Measurements from ENCODE around the gene TULP4. TPM values are rescaled to one million over a fixed set of nuclear protein-coding genes. Genes with fewer than 3 reads are reported as not detected.
A peak's percentile ranks its signal among the peaks of the same experiment; 100 is the strongest.

The TULP4 gene
- total RNA-seq, 8 experiments from 2014 or later, result 54.0 to 195 (median 151) TPM

DNA sequence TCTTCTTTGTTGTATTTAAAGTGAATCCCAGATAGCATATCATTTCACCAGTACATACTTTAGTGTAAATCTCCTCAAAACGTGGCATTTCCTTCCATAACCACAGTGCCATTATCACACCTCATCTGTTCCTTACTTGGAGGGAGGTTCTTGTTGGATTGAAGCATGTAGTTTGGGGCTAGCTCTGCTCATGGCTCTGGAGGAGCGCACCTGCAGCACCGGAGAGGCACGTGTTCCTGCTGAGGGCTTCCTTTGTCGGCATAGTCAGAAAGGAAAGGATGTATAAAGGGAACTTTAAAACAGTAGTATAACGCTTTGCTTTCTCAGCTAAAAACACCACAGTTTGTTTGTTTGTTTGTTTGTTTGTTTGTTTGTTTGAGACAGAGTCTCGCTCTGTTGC, 126.0 kb downstream of the TULP4 start:
- H3K27ac ChIP-seq, result no peak overlapping the region
- 67 to 100% (median 91%) methylated on average over 1 to 6 of the region's 7 CpGs; no CpG with 5 or more reads in 1 of the 10 experiments for WGBS, 10 experiments
- H3K4me1 ChIP-seq (replicated peaks in 1 of 2), result no peaks in the 10 kb centered on the region
- in situ Hi-C loops (cut with MboI; ENCODE audit: low pct_unique_long_range_greater_than_20kb in 2 of 9, low sequenced_read_pairs in 9 of 9, unreplicated experiment in 9 of 9), result no loop called here
- ATAC-seq (replicated peaks in 6 of 8), result no peak
- H3K4me3 ChIP-seq, result no peak overlapping the region

GRCh38 chr6:158439255-158439654, 127.0 kb downstream of the TULP4 start:
- no peaks in the 10 kb centered on the region for H3K4me1 ChIP-seq (replicated peaks in 1 of 2)
- no peak overlapping the region for H3K4me3 ChIP-seq
- ATAC-seq (replicated peaks in 6 of 8), result no peak
- H3K27ac ChIP-seq, result no peak overlapping the region
- in situ Hi-C loops (cut with MboI; ENCODE audit: low pct_unique_long_range_greater_than_20kb in 2 of 9, low sequenced_read_pairs in 9 of 9, unreplicated experiment in 9 of 9), result no loop called here

GRCh38 chr6:158441716-158442215, 129.5 kb downstream of the TULP4 start:
- no peak for ATAC-seq (replicated peaks in 6 of 8)
- in situ Hi-C loops (cut with MboI; ENCODE audit: low pct_unique_long_range_greater_than_20kb in 2 of 9, low sequenced_read_pairs in 9 of 9, unreplicated experiment in 9 of 9), result no loop called here

GRCh38 chr6:158442306-158442705, 130.0 kb downstream of the TULP4 start:
- in situ Hi-C loops (cut with MboI; ENCODE audit: low pct_unique_long_range_greater_than_20kb in 2 of 9, low sequenced_read_pairs in 9 of 9, unreplicated experiment in 9 of 9), result no loop called here
- Histone ChIP-seq H3K4me3 (no peak overlapping the region), H3K27ac (no peak overlapping the region), H3K4me1 (replicated peaks in 1 of 2) (no peaks in the 10 kb centered on the region)
- no peak for ATAC-seq (replicated peaks in 6 of 8)
- 88 to 100% (median 97%) methylated on average over 1 to 4 of the region's 4 CpGs; no CpG with 5 or more reads in 5 of the 10 experiments for WGBS, 10 experiments

More at GRCh38 chr6:158441716-158442215, 129.5 kb downstream of the TULP4 start:
- H3K4me3 ChIP-seq, result no peak overlapping the region
- H3K27ac ChIP-seq, result no peak overlapping the region
- WGBS, 10 experiments, result 47 to 100% (median 90%) methylated on average over 1 to 6 of the region's 7 CpGs; no CpG with 5 or more reads in 2 of the 10 experiments
- H3K4me1 ChIP-seq (replicated peaks in 1 of 2), result no peaks in the 10 kb centered on the region

GRCh38 chr6:158445426-158446085, 133.3 kb downstream of the TULP4 start:
- Histone ChIP-seq H3K4me3 (no peak overlapping the region), H3K4me1 (replicated peaks in 1 of 2) (no peaks in the 10 kb centered on the region), H3K27ac (no peak overlapping the region)
- in situ Hi-C loops (cut with MboI; ENCODE audit: low pct_unique_long_range_greater_than_20kb in 2 of 9, low sequenced_read_pairs in 9 of 9, unreplicated experiment in 9 of 9), result no loop called here
- peak in 1 of 8 experiments; percentile 36 for ATAC-seq (replicated peaks in 6 of 8)
- 83 to 100% (median 98%) methylated on average over 1 to 4 of the region's 5 CpGs; no CpG with 5 or more reads in 1 of the 10 experiments for WGBS, 10 experiments

DNA sequence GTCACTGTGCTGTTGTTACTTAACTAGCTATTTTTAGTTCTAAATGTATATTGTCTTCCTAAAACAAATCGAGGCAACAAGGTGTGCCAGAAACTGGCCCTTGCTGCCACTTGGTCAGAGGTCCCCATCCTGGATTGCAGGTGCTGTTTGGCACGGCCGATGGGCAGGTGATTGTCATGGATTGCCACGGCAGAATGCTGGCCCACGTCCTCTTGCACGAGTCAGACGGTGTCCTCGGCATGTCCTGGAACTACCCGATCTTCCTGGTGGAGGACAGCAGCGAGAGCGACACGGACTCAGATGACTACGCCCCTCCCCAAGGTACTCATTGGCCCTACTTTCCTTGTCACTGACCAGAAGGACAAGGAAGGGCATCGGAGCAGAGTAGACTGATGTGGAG, 136.6 kb downstream of the TULP4 start:
- 83 to 100% (median 87%) methylated on average over 1 to 9 of the region's 14 CpGs; no CpG with 5 or more reads in 3 of the 10 experiments for WGBS, 10 experiments
- no peak overlapping the region for H3K4me3 ChIP-seq
- in situ Hi-C loops (cut with MboI; ENCODE audit: low pct_unique_long_range_greater_than_20kb in 2 of 9, low sequenced_read_pairs in 9 of 9, unreplicated experiment in 9 of 9), result no loop called here

DNA sequence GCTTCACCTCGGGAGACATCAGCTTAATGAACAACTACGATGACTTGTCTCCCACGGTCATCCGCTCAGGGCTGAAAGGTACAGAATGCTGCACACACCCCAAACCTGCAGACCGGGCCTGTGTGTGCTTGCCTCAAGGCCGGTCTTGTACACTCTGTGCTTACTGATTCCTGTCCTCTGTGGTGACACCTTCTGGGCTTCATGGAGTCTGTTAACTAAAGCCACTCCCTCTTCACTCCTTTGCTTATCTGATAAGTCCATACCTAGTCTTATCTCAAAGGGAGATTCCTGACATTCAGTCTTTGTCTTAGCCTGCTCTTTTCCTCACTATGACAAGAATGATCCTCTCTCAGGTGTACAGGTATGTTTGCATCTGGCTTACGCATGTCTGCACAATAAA, 139.9 kb downstream of the TULP4 start:
- H3K4me3 ChIP-seq, result no peak overlapping the region
- 79 to 100% (median 89%) methylated on average over 1 to 7 of the region's 7 CpGs; no CpG with 5 or more reads in 4 of the 10 experiments for WGBS, 10 experiments
- no peak overlapping the region for H3K27ac ChIP-seq
- in situ Hi-C loops (cut with MboI; ENCODE audit: low pct_unique_long_range_greater_than_20kb in 2 of 9, low sequenced_read_pairs in 9 of 9, unreplicated experiment in 9 of 9), result no loop called here
- H3K4me1 ChIP-seq (replicated peaks in 1 of 2), result no peaks in the 10 kb centered on the region
- ATAC-seq (replicated peaks in 6 of 8), result no peak

More for the DNA sequence above, 136.6 kb downstream of the TULP4 start:
- no peak for ATAC-seq (replicated peaks in 6 of 8)
- Histone ChIP-seq H3K27ac (no peak overlapping the region), H3K4me1 (replicated peaks in 1 of 2) (no peaks in the 10 kb centered on the region)

GRCh38 chr6:158457131-158457530, 144.9 kb downstream of the TULP4 start:
- 78 to 100% (median 95%) methylated on average over 1 to 7 of the region's 7 CpGs; no CpG with 5 or more reads in 1 of the 10 experiments for WGBS, 10 experiments
- in situ Hi-C loops (cut with MboI; ENCODE audit: low pct_unique_long_range_greater_than_20kb in 2 of 9, low sequenced_read_pairs in 9 of 9, unreplicated experiment in 9 of 9), result no loop called here
- H3K27ac ChIP-seq, result no peak overlapping the region

DNA sequence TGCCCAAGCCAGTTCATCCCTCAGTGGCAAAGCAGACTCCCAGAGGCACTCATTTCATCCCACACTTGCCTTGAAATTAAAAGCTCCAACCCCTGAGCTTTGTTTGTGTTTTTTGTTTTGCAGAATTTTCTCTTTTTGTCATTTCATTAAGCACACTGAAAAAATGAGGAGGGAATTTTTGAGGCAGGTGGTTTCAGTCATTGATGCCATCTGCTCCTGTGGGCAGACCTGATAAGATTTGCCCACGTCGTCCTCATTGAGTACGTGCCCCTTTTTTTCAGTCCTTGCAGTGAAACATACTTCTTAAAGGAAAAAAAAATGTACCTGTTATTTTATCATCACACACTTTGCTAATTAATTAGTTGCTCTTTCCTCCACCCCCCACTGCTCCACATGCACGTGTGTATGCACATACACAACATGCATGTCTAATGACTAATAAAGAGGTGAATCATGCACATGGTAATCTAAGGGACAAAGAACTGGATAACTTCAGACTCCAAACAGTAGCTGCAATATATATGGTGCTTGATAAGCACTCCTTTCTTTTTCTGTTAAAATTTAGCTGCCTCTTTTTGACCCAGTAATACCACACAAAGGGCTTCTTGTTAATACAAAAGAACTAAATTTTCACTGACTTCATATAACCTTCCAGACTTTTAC, 145.5 kb downstream of the TULP4 start:
- no peaks in the 10 kb centered on the region for H3K4me1 ChIP-seq (replicated peaks in 1 of 2)
- no peak overlapping the region for H3K4me3 ChIP-seq
- 40 to 94% (median 86%) methylated on average over 1 to 4 of the region's 4 CpGs; no CpG with 5 or more reads in 1 of the 10 experiments for WGBS, 10 experiments
- peak in 2 of 8 experiments; percentile 20 to 38 for ATAC-seq (replicated peaks in 6 of 8)
- in situ Hi-C loops (cut with MboI; ENCODE audit: low pct_unique_long_range_greater_than_20kb in 2 of 9, low sequenced_read_pairs in 9 of 9, unreplicated experiment in 9 of 9), result no loop called here
- no peak overlapping the region for H3K27ac ChIP-seq

More at GRCh38 chr6:158457131-158457530, 144.9 kb downstream of the TULP4 start:
- H3K4me1 ChIP-seq (replicated peaks in 1 of 2), result no peaks in the 10 kb centered on the region
- no peak for ATAC-seq (replicated peaks in 6 of 8)
- H3K4me3 ChIP-seq, result no peak overlapping the region

DNA sequence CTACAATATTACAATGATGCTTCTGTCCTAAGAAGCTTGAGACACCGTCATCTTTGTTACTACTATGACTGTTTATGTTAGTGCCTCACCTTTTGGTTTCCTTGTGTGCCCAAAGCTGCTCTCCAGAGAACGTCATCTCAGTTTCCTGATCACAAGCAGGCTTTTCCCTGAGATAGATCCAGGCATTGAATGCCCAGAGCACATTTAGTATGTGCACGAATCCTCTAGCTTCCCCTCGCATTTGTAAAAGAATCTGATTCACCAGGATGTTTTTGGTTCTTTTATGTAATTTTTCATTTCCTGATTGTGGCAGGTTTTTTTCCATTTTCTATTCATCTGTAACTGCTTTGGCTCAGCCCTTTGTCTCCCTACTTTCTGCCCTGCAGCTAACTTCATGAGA, 147.5 kb downstream of the TULP4 start:
- in situ Hi-C loops (cut with MboI; ENCODE audit: low pct_unique_long_range_greater_than_20kb in 2 of 9, low sequenced_read_pairs in 9 of 9, unreplicated experiment in 9 of 9), result no loop called here
- peak in 3 of 8 experiments; percentile 33 to 41 (median 36) for ATAC-seq (replicated peaks in 6 of 8)
- 0 to 87% (median 71%) methylated on average over 1 to 4 of the region's 4 CpGs; no CpG with 5 or more reads in 1 of the 10 experiments for WGBS, 10 experiments
- H3K4me3 ChIP-seq, result no peak overlapping the region
- no peak overlapping the region for H3K27ac ChIP-seq
- H3K4me1 ChIP-seq (replicated peaks in 1 of 2), result no peaks in the 10 kb centered on the region

DNA sequence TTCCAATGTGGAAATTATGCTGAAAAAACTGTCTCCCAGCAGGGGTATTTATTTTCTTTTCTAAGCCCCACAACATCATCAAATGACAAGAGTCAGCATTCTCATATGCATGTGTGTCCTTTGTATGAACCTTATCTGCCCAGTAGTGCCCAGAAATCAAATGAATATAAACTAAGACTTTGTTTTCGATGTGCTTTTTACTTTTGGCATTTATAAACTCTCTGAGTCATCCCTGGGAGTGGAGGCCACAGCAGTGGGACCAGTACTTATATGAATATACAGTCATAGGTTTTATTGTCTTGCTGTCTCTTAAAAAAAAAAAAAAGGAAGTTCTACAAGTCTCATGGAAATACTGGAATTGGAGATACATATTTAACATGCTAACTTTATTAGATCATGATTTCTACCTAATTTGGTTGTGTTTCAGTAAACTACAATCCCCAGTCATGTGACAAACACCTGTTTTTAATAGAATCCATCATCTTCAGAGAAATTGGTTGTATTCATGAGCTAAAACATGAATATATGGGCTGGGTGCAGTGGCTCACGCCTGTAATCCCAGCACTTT, 148.4 kb downstream of the TULP4 start:
- peak in 5 of 8 experiments; percentile 17 to 89 (median 85) for ATAC-seq (replicated peaks in 6 of 8)
- Histone ChIP-seq H3K4me3 (no peak overlapping the region), H3K4me1 (replicated peaks in 1 of 2) (no peaks in the 10 kb centered on the region), H3K27ac (no peak overlapping the region)
- in situ Hi-C loops (cut with MboI; ENCODE audit: low pct_unique_long_range_greater_than_20kb in 2 of 9, low sequenced_read_pairs in 9 of 9, unreplicated experiment in 9 of 9), result no loop called here
- WGBS, 10 experiments, result 0 to 90% (median 13%) methylated on average over 1 to 2 of the region's 2 CpGs; no CpG with 5 or more reads in 3 of the 10 experiments

GRCh38 chr6:158461954-158462353, 149.7 kb downstream of the TULP4 start:
- H3K27ac ChIP-seq, result no peak overlapping the region
- H3K4me1 ChIP-seq (replicated peaks in 1 of 2), result no peaks in the 10 kb centered on the region
- ATAC-seq (replicated peaks in 6 of 8), result no peak
- no peak overlapping the region for H3K4me3 ChIP-seq
- in situ Hi-C loops (cut with MboI; ENCODE audit: low pct_unique_long_range_greater_than_20kb in 2 of 9, low sequenced_read_pairs in 9 of 9, unreplicated experiment in 9 of 9), result no loop called here
- 71 to 100% (median 90%) methylated on average over 1 to 2 of the region's 2 CpGs; no CpG with 5 or more reads in 1 of the 10 experiments for WGBS, 10 experiments

DNA sequence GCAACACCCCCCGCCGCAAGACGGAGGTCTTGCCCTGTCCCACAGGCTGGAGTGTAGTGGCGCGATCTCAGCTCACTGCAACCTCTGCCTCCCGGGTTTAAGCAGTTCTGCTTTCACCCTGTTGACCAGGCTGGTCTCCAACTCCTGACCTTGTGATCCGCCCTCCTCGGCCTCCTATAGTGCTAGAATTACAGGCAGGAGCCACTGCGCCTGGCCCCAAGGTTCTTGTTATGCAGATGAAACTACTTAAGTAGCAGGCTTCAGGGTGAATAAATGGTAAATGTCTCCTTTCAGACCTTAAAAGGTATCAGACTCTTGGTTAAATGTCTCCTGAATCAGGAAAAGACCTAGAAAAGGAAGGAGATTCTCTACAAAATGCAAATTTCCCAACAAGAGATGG, 152.2 kb downstream of the TULP4 start:
- 61 to 96% (median 83%) methylated on average over 3 to 7 of the region's 9 CpGs; no CpG with 5 or more reads in 3 of the 10 experiments for whole genome bisulfite sequencing, 10 experiments
- no peak overlapping the region for H3K4me3 ChIP-seq
- H3K4me1 ChIP-seq (replicated peaks in 1 of 2), result no peaks in the 10 kb centered on the region
- no peak overlapping the region for H3K27ac ChIP-seq
- no peak for ATAC-seq (replicated peaks in 6 of 8)
- in situ Hi-C loops (cut with MboI; ENCODE audit: low pct_unique_long_range_greater_than_20kb in 2 of 9, low sequenced_read_pairs in 9 of 9, unreplicated experiment in 9 of 9), result no loop called here
